ELF-1 (cell line): ENCODE data around the gene NCK2.
"Not testable (repeated sequence)": the region's sequence is repeated elsewhere in the genome, so short reads cannot be mapped to it uniquely, and the experiment has no call there.

Source experiments
- DNase-seq: peaks from one replicate; pipeline ENCODE4 v3.0.0-alpha.2; 2016; ENCODE audit warnings: low read depth, low spot score

Gene NCK2

DNA sequence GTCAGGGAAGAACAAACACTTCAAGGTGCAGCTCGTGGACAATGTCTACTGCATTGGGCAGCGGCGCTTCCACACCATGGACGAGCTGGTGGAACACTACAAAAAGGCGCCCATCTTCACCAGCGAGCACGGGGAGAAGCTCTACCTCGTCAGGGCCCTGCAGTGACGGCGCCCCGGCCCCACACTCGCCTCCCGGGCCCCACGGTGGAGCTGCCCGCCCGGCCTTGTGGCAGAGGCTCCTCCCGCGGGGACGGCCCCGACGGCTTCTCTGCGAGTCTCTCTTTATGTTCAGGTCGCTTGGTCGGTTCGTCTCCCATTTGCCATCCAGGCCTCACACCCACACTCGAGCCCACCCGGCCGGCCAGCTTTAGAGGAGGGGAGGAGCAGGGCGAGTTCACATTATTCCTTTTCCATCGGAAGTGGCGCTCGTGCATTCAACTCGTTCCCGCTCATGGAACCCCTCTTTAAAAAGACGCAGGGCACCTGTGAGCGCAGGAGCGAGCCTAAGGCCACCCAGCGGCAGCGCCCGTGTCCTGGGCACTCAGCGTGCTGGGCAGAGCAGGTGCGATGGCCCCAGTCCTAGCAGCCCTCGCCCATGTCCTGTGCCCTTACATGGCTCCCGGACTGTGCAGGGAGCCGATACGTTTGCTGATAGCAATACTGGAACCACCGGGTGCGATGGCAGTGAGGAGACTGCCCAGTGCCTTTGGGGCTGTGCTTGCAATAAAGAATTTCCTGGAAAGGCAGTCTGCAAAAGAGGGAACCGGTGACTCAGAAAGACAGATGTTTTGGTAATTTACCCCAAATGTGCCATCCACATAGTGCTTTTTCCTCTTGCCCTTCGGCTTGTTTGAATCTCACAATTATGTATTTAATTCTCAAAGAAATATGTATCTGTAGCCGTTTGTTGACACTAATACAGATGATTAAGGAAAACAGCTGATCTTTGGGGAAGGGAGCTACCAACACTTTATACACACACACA is 148.6 kb downstream of the NCK2 start:
- DNase-seq, result no peak

DNA sequence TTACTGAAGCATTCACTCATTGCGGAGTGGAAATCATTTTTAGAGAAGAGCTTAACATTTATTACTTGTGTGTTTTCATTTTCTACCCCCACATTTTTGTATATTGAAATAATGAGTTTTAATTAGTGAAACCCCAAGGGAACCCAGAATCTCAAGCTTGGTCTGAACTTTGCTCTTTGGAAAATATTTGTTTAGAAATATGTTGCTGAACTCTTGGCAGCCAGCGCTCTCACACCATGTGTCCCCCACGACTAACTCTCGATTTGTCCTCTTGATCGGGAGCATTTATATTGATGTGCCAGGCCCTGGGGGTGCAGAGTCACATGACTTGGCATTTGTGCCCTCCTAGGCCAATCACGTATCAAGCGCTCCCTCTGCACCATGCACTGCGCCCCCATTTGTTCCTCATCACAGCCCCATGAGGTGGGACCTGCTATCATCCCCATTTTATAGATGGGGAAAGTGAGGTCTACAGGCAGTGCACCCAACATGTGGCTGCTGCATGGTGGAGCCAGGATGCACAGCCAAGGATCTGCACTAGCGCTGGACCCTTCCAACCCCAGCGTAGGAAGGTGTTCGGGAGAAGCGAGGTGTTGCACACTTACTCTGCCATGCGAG is 149.7 kb downstream of the NCK2 start:
- no peak for DNase-seq

DNA sequence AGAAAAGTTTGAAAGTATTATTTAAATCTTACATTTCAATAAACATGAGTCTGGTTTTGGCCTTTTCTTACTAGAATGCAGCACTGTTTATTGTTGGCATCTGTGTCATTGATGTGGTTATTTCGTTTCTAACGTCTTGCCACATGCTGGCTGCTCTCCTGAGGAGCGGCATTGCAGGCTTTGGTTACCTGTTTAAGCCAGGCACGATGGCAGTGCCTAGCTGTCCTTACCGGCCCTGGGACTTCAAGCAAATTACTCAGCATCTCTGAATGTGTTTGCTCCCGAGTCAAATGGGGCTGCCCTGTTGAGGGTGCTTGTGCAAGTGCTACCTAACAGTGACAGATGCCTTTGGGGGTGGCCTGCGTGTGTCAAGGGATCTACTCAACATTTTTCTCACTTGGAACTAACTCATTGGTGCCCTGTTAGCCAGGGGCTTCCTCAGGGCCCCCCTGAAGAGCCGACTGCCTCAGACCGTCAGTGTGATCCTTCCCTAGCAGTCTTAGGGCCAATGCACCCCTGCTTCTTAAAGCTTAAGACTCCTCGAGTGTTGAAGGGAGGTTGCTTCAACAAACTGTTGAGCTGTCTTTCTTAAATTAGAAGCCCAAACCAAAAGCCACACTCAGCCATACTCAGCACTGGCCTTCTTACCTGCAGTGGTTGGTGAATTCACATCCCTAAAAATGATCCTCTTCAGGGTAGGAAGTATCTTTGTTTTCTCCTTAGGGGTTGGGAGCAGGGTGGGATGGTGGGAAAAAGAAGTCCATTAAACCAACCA is 151.5 kb downstream of the NCK2 start:
- DNase-seq, result no peak

DNA sequence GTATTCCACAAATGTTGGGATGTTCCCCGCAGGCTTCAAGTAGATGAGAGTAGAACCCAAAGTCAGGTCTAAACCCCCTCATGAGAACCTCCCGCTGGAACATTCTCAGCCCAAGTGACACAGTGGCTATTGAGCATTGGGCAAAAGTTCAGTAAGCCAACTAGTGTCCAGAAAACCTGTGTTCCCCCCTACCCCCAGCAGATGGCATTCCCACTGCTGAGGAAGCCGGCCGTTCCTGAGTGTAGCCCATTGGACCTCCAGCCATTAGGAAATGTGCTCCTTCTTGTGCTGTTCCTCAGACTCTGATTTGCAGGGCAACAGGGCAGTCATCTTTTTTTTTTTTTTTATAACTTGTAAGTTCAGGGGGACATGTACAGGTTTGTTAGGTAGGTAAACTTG is 152.1 kb downstream of the NCK2 start:
- peak; percentile 21 for DNase-seq

DNA sequence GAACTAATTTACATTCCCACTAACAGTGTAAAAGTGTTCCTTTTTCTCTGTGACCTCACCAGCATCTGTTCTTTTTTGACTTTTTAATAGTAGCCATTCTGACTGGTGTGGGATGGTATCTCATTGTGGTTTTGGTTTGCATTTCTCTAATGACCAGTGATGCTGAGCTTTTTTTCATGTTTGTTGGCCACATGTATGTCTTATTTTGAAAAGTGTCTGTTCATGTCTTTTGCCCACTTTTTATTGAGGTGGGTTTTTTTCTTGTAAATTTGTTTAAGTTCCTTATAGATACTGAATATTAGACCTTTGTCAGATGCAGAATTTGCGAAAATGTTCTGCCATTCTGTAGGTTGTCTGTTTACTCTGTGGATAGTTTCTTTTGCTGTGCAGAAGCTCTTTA is 153.0 kb downstream of the NCK2 start:
- DNase-seq, result not testable (repeated sequence)

DNA sequence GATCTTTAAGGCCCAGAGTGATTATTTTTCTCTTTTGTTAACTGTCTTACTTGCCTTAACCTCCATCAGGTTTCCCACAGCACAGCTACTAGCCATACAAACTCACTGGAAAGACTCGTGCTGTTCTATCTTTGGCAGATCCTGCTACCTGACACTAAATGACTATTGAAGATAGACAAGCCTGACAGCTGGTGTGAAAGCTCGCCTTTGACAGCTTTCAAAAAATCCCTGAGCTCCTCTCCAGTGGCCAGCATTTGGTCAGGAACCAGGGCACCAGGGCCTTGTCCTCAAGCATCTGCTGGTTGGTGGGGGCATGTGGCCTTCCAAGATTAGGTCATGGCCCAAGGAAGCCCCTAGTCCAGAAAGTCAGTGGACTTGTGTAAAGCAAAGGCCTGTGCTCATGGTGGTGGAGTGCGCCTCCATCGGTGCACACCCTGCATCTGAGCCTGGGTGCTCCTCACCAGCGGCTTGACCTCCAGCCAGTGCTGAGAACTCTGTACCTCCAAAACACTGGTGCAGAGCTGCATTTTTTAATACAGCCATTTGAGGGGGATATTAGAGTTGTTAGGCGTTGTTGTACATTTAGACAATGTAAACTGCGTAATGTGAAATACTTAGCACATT is 158.5 kb downstream of the NCK2 start:
- DNase-seq, result no peak

DNA sequence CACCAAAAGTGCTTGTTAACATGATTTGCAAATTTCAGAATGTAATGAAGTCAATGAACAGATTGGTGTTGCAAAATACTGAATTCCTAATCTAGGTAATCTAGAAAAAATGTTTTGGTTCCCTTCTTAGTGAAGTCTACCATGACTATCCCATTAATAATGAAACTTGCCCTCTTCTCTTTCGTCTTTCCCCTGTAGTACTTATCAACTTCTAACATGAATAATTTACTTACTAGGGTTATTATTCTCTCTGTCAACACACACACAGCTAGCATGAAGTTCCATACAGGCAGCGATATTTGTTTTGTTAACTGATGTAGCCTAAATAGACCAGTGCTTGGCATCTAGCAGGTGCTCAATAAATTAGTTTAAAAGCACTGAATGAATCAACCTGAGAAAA is 160.2 kb downstream of the NCK2 start:
- DNase-seq, result no peak

DNA sequence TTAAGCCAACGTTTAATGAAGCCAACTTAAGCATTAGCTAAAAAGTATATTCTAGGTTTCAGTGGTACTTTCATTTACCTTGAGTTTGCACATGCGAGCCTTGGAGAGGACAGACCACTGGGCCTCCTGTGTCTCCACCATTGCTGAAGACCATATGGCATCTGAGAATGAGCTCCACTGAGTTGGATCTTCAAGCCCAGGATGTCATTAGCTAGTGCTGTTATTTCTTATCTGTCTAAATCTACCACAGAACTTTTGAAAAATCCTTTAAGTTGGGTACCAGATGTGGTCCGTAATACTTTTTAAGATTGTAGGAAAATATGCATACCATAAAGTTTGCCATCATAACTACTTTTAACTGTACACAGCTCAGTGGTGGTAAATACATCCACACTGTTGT is 161.8 kb downstream of the NCK2 start:
- DNase-seq, result no peak

DNA sequence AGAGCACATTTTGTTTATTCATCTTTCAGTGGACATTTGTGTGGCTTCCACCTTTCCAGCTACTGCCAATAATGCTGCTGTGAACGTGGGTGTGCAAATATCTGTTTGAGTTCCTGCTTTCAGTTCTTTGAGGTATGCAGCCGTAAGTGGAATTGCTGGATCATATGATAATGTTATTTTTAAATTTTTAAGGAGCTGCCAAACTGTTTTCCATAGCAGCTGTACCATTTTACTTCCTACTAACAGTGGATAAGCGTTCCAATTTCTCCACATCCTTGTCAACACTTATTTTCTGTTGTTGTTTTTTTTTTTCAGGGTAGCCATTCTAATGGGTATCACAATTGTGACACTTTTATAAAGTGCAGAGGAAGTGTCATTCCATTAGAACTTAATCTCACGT is 162.5 kb downstream of the NCK2 start:
- no peak for DNase-seq

DNA sequence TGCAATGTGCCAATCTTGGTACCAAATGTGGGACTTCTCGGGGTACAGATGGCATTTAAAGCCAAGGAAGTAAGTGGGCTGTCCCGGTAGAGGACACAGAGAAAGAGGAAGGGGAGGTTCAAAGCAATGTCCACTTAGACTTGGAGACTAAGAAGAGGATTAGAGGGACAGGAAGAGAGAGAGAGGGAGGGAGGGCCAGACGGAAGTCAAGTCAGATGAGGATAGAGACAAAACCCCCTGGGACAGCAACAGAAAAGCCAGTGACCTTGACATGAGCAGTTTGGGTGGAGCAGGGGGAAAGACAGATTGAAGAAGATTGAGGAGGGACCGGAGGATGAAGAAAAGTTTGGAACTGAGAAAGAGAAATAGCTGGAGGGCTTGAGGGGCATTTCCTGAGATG is 164.5 kb downstream of the NCK2 start:
- DNase-seq, result no peak

DNA sequence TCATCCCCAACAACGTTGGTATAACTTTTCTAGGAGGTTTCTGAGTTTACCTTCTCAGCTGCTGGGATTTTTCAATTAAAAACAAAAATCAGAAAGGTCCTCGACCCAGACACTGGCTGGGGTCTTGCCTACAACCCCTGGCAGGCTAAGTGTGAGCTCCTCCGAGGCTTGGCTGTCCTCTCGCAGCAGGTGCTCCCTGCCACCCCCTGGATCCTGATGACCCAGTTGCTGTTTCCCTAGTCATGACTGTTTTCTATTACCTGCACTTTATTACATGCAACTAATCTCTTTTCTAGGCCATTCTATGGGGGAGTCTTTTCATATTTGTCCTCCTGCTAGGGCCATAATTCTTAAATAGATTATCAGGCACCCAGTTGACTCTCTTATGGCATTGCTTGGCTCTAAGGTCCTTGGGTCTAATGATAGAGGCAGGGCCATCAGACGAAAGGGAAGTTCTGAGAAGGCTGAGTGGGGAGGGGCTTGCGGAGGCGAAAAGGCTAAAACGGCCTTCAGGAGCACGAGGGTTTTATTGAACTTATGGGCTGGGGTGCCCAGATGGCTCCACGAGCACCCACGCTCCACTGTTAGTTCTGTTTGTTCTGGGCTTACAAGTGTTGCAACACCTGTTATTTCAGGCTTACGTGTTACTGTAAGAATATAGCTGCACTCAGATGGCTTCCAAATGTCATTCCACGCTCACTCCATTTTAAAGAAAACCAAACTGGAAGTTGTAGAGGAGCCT is 166.0 kb downstream of the NCK2 start:
- no peak for DNase-seq

DNA sequence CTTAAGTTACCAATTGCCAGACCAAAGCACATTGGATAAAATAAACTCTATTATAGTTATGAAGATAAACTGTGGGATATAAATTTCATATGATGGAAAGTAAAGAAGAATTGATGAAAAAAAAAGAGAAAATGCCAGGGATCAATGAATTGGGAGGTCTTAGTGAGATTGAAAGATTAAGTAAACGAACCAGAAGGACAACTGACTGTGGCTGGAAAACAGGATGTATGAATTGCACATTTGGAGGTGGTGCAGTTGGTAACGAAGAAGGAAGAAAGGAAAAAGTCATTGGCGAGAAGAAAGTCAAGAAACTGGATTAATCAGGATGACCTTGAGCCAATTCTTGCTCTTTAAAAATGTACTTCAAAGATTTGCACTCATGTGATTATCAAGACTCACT is 166.7 kb downstream of the NCK2 start:
- DNase-seq, result no peak

DNA sequence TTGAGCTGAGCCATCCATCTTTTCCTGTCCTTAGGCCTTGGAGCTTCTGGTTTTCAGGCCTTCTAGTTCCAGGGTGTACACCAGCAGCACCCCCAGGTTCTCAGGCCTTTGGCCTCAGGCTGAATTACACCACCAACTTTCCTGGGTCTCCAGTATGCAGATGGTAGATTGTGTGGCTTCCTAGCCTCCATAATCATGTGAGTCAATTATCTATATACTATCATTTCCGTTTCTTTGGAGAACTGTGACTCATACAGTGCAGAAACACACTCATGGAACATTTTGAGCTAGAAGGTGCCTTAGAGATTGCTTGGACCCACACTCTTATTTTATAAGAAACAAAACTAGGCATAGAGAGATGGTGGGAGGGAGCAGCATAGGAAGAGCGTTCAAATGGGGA is 167.4 kb downstream of the NCK2 start:
- no peak for DNase-seq

DNA sequence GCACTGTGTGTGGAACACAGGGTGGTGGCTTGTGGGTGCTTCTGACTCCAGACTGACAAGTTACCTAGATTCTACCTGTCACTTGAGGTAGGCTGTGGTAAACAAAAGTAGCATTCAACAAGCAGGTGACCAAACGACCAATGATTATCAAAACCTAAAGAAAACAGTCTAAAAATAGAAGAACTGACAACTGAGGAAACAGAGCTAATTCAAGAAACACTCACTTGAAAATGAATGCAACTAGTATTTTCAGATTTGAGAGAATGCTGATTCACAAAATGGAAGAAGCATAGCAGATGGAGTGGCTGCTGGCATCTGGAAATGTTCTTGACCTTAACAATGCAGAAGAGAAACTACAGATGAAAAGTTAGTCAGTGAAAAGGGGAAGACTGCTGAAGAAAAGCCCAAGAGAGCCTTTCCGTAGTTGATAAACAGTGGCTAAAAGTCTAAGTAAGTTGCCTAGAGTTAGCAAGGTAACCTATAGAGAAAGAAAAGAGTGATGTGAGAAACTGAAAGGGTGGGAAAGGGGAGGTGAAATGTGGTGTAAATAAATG is 170.4 kb downstream of the NCK2 start:
- DNase-seq, result no peak

DNA sequence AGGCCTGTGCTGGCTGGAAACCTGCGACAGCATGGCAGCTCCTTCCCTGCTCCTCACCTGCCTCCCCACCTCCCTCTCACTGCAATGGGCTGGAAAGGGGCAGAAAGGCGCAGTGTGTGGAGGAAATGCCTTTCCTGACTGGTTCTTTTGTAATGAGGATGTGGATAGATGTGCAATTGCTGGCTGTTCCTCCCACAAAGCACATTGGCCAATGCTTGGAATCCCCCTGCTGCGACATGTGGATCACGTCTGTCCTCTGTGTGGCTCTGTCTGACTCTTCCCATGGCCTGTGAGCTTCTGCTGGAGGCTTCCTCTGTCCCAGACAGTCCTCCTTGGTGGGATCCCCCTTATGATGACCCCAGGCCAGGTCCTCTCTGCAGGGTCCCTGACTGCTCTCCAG is 172.5 kb downstream of the NCK2 start:
- no peak for DNase-seq

DNA sequence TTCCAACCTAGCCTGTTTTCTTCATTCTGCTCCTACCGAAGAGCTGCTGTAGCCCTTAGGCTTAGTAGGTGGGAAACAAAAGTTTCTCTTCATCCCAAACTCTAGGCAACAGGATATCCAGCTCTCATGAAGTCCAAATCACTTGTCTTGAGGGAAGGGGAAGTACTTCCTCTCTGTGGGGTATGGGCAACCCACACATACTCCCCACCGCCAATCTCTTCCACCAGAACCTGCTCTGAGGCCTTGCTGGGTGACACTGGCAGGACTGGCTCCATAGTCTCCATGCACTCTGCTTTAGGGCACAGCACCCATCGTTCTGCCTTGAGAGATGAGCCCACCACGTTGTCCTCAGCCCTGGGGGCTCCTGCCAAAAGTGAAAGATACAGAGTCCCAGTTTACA is 173.0 kb downstream of the NCK2 start:
- DNase-seq, result no peak

DNA sequence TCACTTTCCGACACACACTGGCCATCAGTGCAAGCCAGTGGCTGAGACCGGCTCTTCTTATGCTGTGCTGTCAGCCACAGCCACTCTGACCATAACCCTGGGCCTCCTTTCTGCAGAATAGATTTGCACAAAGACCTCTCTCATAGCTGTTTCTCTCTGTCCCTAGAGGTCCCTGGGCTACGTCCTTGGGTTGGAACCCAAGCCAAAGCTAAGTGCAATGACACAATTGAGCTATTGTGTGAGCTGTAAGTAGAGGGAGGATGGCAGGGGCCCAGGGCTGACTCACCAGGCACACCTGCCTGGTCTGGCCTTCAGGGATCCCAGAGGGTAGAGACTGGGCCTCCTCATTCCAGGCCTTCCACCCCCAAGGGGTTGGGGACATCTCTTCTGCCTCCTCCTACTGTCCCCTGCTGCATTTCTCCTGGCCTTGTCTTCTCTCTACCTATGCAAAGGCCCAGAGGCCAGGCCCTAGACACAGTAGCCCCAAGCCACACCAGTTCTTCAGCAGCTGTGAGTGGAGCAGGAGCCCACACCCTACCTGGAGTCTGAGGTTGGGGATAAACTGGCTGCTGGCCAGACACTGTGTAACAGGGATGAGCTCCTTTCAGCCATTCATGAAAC is 174.6 kb downstream of the NCK2 start:
- DNase-seq, result no peak

DNA sequence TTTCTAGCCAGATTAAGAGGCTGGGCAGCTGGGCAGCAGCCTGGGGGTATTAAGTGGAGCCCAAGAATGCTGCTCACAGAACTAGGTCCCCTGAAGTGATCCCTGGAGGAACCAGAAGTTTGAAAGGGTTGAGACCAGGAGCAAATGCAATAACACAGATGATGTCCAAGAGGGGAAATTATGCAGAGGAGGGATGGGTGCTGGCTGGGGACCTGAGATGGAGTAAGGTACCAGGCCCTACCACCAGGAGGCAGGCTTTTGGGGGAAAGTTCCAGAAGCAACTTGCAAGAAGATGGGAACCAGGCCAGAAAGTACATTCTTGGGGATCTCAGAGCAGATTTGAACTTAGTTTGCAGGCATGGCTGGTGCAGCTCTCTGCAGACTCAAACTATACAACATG is 175.1 kb downstream of the NCK2 start:
- peak; percentile 38 for DNase-seq

DNA sequence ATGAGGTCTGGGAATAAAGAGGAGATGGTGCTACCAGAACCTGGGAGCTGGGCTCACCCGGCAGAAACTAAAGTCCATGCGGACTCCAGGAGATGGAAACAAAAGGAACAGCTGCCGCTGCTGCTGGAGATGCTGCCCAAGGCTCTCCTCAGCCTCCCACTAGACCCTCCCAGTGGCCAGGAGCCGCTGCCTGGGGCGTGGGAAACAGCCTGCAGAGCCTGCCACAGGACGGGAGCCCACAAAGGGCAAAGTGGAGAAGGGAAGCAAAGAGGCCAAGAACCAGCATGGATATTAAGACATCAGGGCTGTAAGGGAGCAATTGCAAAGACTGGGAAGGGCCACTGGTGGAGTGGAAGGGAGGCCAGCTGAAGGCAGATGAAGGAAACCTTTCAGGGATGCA is 179.6 kb downstream of the NCK2 start:
- DNase-seq, result no peak

DNA sequence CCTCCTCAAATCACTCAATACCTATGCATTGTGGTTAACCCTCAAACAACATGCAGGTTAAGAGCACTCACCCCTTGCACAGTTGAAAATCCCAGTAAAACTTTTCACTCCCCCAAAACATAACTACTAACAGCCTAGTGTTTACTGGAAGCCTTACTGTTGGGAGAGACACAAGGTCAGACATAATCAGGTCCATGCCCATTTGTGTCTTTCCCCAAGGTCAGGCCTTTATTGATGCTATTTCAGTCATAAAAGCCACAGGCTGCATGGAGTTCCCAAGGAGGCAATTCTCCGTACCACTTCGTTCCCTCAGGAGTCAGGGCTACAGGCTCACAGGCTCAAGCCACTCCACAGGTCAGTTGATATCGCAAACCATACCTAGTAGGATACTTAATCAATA is 180.2 kb downstream of the NCK2 start:
- no peak for DNase-seq

DNA sequence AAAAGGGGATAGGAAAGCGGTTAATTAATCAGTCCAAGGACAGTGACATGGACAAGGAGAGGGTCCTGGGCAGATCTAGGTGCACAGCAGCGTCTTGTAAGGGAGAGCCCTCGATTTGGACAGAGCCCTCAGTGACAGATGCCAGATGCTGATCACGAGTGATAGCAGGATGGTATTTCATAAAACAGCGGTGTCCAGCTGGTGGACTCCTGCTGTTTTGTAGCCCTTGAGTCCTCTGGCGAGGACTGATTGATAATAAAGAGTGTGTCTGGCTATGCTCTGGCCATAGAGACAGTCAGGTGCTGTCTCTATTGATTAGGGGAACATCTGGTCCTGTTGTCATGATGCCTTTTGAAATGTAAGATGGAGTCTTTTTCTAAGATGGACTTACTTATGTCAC is 180.7 kb downstream of the NCK2 start:
- no peak for DNase-seq
